CD4-positive, alpha-beta T cell treated with Interferon gamma for 1 hour (primary cell): ENCODE measurements around the gene ABCC12.
"Not testable (repeated sequence)": the region's sequence is repeated elsewhere in the genome, so short reads cannot be mapped to it uniquely, and the experiment has no call there.

Experiments
- DNase-seq: peaks from one replicate; pipeline ENCODE4 v3.0.0-alpha.2; 2020

Gene ABCC12

DNA sequence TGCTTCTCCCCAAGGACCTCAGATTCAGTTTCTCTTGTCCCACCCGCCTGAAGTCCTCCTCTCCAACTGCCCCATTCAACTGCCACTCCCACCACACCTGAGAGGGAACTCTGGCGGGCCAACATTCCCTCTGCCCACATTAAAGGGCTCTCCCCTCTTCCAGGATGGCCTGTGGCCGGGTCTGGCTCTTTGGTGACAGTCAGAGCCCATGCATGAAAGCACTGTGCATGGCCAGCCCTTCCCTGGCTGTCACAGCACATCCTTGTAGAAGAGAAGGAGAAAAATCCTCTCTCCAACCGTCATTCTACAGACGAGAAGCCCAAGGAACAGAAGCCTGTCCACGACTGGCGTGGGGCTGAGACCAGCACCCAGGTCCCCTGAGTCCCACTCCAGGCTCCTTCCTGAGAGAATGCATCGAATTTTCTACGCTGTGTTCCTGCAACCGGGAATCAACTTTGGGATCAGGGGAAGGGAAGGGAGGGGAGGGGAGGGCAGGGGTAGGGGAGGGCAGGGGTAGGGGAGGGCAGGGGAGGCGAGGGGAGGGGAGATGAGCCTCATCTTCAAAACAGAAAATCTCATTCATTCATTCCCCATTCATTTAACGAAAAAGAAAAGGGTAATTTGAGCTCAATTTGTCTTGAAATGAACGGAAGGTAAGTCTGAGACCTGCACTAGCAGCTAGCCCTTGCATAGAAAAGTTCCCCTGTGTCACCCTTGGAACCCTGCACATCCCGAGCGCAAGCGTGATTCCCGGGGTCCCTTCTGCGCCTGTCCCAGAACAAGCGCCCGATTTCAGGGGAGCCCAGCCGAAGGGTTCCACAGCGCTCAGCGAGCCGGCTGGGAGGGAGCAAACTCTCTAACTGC lies at the start of gene ABCC12:
TSS of gene ABCC12 (minus strand) at position 68 of the 864 bp plus-strand sequence. CDS start 9,569 bp downstream, outside the sequence.
- DNase-seq: no peak

DNA sequence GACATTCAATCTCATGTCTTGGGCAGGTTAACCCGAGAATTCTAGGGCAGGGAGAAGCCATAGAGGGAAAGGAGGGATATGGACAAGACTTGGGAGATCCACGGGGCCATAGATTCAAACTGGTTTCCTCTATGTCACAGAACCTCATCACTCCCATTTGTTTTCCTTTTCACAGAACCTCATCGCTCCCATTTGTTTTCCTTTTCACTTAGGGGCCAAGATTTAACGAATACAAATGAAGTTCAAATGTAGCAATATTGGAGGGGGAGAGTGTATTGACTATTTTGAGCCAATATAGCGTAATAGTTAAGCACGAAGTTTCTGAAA lies 49.0 kb upstream of the ABCC12 start:
- DNase-seq: no peak

DNA sequence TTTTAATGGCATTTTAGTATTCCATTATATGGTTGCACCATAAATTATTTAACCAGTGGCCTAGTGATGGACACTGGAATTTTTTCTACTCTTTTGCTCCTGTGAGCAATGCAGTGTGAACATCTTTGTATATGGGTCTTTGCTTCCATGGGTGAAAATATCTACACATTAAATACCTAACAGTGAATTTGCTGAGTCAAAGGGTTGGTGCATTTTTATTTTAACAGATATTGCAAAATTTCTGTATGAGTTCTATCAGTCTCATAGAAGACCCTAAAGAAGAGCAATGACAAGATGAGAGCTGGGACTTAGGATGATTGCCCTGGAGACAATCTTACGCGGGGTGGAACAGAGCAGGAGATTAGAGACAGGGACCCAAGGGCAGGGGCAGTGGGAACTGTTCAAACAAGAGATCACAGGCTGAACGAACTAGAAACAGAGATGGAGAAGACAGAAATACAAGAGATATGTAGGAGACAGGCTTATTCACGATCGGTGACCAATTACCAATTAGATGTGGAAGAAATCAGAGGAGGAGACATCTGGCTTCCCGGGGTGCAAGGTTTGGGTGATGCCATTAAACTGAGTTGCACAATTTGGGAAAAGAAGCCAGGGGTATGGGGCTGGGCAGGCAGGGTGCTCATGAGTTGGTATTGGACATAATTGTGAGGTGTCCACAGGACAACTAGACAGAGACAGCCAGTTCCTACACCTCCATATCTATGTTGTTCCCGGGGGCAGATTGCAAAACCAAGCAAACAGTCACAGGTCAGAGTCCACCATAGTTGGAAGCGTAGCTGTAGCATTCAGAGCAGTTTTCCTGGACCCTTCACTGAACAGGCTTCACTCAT lies 48.4 kb upstream of the ABCC12 start:
- no peak for DNase-seq

DNA sequence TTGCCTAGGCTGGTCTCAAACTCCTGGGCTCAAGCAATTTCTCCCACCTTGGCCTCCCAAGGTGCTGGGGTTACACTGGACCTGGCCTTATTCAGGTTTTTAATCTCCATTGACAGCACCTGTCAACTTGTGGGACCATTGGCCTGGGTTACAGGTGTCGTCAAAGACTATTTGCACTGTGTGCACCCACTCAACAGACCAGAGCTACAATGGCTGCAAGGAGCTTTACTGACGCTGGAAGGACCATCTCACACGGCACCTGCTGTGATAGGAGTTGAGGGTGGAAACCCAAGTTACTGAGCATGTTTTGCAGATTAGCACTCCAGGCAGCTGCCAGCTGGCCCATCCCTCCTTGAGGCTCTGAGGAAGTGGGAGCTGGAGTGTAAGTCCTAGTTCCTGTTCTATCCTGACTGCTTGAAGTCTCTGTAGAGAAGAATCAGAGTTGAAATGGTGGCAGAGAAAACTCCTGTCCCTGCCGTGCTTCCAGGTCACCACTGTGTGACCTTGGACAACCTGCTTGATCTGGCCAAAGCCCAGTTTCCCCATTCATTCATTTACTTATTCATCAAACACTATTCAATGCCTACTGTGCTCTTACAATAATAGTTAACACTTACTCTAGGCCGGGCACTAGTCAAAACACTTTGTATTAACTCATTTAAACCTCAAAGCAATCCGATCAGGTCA lies 45.9 kb upstream of the ABCC12 start:
- DNase-seq: no peak

DNA sequence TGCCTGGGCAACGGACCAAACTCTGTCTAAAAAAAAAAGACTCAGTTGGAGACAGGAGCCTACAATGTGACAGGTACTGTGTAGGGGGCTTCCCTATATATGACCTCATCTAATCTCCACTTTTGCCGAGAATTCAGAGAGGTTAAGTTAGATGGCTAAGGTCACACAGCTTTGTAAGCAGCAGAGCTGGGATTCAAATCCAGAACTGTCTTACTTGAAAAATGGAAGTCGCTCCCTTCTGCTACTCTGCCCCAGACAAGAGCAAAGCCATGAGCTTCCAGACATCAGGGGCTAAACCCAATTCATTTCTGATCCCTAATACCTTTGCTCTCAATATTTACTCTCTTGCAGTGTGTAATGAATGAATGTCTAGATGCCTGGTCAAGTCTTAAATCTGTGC lies 41.5 kb upstream of the ABCC12 start:
- DNase-seq: no peak

DNA sequence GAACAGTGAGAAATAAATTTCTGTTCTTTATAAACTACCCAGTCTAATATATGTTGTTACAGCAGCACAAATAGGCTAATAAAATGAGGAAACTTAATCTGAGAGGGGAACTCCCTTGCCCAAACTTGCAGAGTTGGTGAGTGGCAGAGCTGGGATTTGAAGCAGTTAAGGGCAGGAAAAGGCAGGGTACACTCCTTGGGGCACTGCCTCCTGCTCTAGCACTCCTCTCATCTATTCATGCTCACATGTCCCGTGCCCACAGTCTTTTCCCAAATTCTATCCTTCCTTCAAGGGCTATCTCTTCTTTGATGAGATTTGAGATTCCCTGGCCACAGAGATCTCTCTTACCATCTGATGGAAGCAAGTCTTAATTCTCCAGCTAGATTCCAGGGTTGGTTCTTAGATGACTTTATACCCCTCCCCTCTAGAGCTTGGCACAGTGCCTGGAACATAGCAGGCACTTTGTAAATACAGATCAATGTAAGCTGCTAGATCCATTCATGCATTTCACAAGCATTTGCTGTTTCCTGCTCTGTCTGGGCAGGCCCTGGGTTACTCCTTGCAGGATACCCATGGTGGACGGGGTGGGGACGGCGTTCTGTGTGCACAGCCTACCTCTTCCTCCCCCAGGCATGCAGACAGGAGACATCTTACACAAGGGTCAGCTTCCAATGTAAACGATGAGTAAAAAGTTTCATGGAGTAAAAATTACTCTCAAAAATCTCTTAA lies 39.2 kb upstream of the ABCC12 start:
- no peak for DNase-seq

DNA sequence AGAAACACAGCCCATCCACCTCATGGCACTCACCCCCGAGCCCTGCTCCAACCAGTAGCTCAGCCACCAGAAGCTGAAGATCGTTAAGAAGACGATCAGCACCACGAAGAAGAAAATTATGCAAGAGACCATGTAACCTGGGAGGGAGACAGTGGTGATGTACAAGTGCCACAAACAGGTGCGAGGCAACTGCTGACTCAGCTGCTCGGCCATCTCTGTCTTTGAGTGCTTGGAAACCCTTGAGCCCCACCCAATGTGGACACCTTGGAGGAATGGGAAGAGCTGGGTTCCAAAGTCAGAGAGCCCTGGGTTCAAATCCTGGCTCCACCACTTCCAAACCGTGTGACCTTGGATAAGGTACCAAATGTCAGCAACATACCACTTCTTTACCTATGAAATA lies 38.1 kb upstream of the ABCC12 start:
- DNase-seq: no peak

DNA sequence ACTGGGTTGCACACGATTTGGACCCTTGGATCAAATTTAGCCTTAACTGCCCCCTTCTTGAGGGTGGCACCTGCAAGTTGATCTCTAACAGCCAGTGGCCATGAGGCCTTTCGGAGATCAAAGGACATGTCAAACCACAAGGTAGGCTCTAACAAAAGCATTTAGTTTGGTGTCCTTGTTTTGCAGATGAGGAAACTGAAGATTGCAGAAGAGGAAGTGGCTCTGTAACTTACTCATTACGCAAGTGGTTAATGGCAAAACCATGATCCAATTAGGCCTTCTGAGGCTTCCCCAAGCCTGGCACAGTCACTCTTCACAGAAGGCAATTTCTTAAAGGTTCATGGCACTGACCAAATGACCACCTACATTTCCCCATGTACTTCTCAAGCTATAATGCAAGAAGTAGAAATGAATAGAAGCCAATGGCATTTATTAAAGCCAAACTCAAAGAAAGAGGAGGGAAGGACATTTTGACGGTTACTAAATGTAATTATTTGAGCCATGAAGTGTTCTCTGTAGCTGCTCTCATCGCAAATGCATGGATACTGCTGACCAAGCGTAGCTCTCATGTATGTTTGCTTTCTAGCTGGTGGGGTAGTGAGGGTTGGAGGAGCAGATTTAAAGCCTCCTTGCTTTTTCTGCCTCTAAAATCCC lies 32.8 kb upstream of the ABCC12 start:
- DNase-seq: no peak

DNA sequence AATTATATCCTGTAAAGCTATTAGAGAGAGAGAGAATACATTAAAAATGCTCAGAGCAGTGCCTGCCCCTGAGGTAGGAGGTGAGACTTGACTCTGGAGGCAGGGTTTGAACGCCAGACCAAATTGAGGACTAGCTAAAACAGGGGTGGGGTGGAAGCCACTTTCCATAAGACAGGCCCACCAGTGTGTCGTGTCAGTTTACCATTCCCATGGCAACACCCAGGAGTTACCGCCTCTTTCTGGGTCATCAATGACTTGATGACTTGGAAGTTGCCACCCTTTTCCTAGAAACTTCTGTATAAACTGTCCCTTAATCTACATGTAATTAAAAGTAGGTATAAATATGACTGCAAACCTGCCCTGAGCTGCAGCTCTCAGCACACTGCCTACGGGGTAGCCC lies 32.0 kb upstream of the ABCC12 start:
- no peak for DNase-seq

DNA sequence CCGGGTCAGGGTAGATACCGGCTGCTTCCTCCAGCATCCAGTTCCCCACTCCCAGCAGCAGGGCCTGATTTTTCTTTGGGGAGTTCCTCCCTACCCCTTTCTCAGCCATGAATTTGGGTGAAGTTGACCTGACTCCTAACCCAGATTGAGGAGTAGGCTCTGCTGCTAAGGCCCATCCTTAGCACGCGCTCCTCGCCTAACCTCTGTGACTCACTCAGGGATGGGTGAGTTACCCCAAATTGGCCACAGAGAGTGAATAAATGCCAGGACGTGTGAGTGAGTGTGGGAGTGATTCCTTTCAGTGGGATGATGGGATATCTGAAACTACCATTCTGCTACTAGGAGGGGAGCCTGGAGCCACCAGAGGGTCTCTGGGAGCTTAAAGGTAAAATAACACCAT lies 28.9 kb upstream of the ABCC12 start:
- no peak for DNase-seq

DNA sequence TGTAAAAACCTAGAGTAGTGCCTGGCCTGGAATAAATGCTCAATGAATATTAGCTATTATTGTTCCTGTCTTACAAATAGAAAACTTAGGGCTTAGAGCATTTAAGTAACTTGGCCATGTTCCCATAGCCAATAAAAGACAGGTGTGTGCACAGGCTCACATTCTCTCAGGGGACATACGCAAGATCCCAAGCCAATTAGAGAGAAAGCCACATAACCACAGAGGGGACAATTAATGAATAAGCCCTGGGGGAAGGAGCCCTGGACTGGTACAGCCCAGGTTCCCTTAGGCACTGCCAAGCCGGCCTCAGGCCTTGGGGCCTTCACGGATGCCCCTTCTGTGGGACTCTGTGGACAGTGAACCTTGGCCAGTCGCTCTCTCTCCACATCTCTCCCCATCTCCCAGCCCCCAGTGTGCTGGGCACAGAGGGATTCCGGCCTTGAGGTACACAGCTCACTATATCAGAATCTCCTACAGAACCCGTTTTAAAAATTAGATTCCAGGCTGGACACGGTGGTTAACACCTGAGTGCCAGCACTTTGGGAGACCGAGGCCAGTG lies 27.3 kb upstream of the ABCC12 start:
- no peak for DNase-seq

DNA sequence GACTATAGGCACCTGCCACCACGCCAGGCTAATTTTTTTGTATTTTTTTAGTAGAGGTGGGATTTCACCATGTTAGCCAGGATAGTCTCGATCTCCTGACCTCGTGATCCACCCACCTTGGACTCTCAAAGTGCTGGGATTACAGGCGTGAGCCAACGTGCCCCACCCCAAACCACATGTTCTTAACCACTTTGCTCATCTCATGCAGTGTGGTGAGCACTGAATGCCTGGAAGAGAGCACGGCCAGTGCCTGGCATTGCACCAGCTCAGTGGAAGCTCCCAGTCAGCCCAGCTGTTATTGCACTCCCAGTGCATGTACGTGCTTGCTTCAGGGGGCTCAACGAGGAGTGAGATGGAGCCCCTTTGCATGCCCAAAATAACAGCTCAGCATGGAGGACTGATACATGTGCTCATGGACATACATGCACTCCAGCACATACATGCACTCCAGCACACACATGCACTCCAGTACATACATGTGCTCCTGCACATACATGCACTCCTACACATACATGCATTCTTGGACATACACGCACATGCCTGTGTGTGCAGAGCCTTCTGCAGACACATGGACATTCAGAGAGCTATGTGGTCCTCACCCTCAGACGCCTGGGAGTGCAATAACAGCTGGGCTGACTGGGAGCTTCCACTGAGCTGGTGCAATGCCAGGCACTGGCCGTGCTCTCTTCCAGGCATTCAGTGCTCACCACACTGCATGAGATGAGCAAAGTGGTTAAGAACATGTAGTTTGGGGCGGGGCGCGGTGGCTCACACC lies 26.1 kb upstream of the ABCC12 start:
- DNase-seq: not testable (repeated sequence)

DNA sequence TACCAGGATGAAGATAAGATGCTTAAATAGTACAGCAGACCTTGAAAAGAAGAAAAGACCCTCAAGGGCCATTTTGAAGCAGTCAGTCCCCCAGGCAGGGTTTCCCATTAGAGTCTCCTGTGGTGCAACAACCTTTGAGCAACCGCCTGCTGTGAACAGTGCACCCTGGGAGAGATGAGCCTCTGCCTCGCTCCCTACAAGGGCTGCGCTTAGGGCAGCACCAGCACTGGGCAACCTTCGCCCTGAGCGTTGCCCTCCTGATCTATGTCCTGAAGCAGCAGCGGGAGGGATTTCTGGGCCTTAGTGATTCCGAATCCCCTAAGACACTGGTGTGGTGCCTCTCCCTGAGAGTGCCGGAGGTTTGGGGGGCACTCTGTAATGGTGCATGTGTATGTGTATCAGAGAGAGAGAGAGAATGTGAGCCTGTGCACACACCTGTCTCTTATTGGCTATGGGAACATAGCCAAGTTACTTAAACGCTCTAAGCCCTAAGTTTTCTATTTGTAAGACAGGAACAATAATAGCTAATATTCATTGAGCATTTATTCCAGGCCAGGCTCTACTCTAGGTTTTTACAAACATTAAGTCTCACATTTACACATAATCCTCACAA lies 25.2 kb upstream of the ABCC12 start:
- no peak for DNase-seq

DNA sequence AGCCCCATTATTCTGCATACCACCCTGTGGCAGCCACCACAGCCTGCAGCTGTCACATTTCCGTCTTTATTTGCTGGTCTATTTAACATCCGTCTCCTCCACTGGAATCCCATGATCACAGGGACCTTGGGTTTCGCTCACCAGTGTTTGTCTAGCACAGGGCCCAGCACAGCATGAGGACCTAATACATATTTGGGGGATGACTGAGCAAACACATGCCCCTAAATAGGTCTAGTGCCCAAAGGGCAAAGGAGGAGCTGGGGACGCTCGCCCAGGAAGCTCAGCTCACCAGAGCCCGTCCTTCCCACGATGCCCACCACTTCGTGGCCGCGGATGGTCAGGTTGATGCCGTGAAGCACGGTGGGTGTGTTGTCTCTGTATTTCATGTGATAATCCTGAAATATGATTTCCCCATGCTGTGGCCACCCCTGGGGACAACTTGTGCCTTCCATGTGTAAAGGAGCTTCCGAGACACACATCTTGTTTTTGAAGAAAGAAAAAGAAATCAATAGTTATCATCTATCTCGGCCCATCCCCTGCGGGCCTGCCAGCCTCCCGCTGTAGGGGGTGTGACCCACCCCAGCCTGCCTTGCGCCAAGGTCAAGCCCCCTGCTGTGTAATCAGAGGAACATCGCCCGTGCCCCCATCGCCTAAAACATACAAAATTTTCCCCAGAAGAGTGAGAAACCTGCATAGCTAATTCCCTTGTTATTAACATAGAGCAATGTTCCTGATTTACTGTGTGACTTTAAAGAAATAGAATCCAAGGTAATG lies 21.0 kb upstream of the ABCC12 start:
- DNase-seq: no peak

DNA sequence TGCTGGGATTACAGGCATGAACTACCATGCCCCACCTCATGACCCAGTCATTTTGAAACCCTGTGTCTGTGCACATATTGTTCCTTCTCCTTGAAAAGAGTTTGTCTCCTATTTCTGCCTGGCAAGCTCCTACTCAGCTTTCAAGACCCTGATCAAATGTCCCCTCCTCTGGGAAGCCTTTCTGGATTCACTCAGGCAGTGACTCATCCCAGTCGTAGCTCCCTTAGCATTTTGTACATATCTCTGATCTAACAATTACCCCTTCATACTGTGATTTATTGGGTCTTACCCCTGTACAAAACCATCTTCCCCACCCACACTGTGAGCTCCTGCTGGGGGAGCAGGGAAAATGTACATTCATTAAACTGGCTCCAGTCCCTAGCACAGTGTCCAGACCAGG lies 18.1 kb upstream of the ABCC12 start:
- no peak for DNase-seq

DNA sequence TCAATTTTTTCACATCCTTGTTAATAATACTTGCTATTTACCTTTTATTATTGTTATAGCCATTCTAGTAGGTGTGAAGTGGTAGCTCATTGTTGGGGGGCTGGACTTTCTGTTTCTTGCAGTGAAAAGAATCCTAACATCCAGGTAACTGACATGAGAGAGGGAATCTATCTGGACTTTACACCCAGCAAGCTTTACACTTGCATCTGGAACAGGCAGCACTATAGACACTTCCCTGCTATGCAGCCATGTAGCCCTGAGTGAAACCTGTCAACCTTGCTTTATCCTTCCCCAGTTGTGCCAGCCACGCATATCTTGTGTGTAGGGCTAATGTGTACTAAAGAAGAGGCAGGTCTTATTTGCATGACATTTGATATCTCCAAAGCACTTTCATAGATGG lies 16.9 kb upstream of the ABCC12 start:
- no peak for DNase-seq

DNA sequence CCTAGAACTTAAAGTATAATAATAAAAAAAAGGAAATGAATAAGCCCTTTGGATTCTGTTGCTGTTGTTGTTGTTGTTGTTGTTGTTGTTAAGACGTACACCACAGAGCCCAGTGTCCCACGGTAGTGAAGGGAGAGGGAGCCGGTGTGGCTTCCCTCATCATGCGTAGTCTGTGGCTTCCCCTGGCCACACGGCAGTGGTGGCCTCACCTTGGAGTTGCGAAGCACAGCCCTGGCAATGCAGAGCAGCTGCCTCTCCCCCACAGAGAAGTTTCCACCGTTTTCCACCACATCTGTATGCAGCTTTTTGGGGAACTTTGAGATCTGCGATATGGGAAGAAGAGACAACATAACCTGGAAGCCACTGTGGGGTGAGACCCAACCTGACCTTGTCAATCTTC lies 14.1 kb upstream of the ABCC12 start:
- DNase-seq: no peak

DNA sequence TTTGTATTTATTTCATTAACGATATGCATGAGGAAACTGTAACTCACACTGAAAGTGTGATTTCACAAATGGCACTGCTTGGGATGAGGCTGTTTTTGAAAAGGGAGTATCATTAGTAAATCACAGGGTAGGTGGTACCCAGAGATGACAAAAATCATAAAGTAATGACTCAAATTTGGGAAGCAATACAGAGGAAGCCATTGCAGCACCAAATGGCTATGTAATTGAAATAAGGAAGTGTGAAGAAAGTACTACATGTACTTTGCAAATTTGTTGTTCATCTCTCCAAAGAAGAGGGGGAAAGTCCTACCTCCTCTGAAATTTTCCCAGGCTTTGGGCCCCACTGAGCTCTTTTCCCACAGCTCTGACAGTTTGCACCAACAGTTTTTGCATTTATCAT lies 12.3 kb upstream of the ABCC12 start:
- DNase-seq: no peak

DNA sequence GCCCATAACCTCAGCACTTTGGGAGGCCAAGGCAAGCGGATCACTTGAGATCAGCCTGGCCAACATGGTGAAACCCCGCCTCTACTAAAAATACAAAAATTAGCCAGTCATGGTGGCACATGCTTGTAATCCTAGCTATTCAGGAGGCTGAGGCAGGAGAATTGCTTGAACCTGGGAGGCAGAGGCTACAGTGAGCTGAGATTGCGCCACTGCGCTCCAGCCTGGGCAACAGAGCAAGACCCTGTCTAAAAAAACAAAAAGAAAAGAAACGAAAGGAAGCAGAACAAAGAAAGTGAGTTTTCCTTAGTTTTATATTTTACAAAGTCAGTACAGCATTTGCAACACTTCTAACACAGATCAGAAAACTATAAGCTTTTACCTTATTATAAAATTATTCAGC lies 10.8 kb upstream of the ABCC12 start:
- DNase-seq: not testable (repeated sequence)
